ENCODE data around the gene GALC. TPM values are rescaled to one million over a fixed set of nuclear protein-coding genes. Genes with fewer than 3 reads are reported as not detected.

GALC gene
- total and polyA plus RNA-seq, 11 donors = 6.1 to 28.2 (median 16.9) TPM

DNA sequence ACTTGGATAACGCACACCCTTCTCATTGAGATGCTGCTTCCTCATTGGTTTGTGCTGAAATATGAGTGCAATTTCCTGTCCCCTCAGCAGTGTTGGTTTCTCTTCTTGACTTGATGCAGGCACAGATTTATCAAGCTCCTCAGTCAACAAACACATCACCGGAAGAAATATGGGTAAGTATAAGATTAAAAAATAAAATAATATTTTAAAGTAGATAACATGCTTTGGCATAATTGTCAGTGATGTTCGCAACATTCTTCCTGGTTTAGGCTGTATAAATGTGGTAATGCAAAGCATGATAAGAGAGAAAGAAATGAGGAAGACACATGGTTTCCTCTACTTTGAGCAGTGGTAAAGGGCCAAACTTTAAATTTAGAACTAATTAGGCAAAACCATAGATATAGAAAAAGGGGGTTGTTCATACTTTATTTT lies 12.1 kb upstream of the GALC start, which contains the start of gene GPR65:
Gene GPR65, plus strand, starts transcription at position 86 of the 432 bp plus-strand sequence. CDS start 5,713 bp downstream, outside the sequence.
- no peaks in the 10 kb centered on the region for H3K9me3 ChIP-seq
- H3K4me1 ChIP-seq = peaks cover 0 to 55% (median 0%) of the 10 kb centered on the region in 12 donors
- peak within 1 kb of the TSS in 5 of 12 donors; percentile 2 to 94 (median 14) for H3K27ac ChIP-seq
- DNase-seq (no peak), ATAC-seq (peak in 2 of 4 donors; percentile 46 to 73)
- H3K27me3 ChIP-seq = no peaks in the 10 kb centered on the region
- intact Hi-C loops (cut with DNase I) = no loop called here
- H3K36me3 ChIP-seq = no peaks in the 10 kb centered on the region
- TF ChIP-seq, protein P1, sequence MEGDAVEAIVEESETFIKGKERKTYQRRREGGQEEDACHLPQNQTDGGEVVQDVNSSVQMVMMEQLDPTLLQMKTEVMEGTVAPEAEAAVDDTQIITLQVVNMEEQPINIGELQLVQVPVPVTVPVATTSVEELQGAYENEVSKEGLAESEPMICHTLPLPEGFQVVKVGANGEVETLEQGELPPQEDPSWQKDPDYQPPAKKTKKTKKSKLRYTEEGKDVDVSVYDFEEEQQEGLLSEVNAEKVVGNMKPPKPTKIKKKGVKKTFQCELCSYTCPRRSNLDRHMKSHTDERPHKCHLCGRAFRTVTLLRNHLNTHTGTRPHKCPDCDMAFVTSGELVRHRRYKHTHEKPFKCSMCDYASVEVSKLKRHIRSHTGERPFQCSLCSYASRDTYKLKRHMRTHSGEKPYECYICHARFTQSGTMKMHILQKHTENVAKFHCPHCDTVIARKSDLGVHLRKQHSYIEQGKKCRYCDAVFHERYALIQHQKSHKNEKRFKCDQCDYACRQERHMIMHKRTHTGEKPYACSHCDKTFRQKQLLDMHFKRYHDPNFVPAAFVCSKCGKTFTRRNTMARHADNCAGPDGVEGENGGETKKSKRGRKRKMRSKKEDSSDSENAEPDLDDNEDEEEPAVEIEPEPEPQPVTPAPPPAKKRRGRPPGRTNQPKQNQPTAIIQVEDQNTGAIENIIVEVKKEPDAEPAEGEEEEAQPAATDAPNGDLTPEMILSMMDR (IDR thresholded peaks at IDR 0.05) = no peak
- no peak for TF ChIP-seq POLR2A (IDR thresholded peaks at IDR 0.05)
- 34 to 40% (median 38%) methylated on average over 3 of the region's 3 CpGs for WGBS, 4 donors
- peak within 1 kb of the TSS in 8 of 12 donors; percentile 6 to 63 (median 38) for H3K4me3 ChIP-seq

DNA sequence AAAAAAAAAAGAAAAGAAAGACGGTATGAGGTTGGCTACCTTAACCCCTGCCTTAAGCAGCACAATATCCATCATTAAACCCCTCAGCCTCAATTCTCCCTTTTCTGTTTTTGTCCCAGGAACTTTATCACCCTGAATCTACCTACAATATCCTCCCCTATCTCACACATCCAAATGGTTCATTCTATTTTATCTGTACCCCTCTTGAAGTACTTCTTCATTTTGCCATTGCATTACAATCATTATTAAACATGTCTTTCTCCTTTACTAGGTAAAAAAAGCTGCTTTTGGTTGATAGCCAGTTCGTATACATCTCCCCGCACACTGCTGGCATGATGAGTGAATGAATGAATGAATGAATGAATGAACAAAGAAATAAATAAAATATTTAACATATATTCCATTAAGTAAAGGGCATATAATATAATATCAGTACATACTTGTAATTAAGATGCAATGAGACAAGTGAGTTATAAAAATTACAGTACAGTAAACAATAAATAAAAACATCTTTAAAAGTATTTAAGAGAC lies 11.6 kb upstream of the GALC start:
- Histone ChIP-seq H3K9me3 (no peaks in the 10 kb centered on the region), H3K4me1 (peaks cover 0 to 55% (median 0%) of the 10 kb centered on the region in 12 donors), H3K36me3 (no peaks in the 10 kb centered on the region), H3K27ac (peak overlapping the region in 2 of 12 donors; percentile 14 to 94), H3K4me3 (peak overlapping the region in 4 of 12 donors; percentile 6 to 63 (median 36)), H3K27me3 (no peaks in the 10 kb centered on the region)
- 58 to 63% (median 60%) methylated on average over 3 of the region's 3 CpGs for WGBS, 4 donors
- TF ChIP-seq, protein P1 (IDR thresholded peaks at IDR 0.05) = no peak
- TF ChIP-seq POLR2A (IDR thresholded peaks at IDR 0.05) = no peak
- no peak for DNase-seq
- ATAC-seq = no peak
- intact Hi-C loops (cut with DNase I) = no loop called here

DNA sequence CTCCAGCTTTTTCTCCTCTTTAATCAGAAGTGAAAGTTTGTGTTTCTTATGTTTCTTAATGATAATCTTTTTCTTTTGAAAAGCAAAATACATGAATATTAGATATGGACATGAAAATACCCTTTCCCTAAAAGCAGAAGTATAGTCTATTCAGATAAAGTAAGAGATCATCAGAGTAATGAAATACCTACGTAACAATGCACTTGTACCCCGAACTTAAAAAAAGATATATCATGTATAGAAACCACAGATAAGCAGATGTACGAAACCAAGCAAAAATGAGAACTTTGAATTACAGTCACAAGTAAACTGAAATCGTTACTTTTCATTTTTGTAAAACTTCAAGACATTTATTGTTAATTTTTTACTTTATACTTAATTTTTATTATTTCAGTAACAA lies 10.4 kb upstream of the GALC start:
- H3K9me3 ChIP-seq = no peaks in the 10 kb centered on the region
- intact Hi-C loops (cut with DNase I) = no loop called here
- H3K27me3 ChIP-seq = no peaks in the 10 kb centered on the region
- TF ChIP-seq, protein P1 (IDR thresholded peaks at IDR 0.05) = no peak
- TF ChIP-seq POLR2A (IDR thresholded peaks at IDR 0.05) = no peak
- DNase-seq (no peak), ATAC-seq (no peak)
- peaks cover 0 to 54% (median 0%) of the 10 kb centered on the region in 12 donors for H3K4me1 ChIP-seq
- H3K27ac ChIP-seq = peak overlapping the region in 1 of 12 donors; percentile 94
- H3K4me3 ChIP-seq = no peak overlapping the region
- no peaks in the 10 kb centered on the region for H3K36me3 ChIP-seq
- 84 to 92% (median 88%) methylated on average over 4 of the region's 4 CpGs for WGBS, 4 donors

DNA sequence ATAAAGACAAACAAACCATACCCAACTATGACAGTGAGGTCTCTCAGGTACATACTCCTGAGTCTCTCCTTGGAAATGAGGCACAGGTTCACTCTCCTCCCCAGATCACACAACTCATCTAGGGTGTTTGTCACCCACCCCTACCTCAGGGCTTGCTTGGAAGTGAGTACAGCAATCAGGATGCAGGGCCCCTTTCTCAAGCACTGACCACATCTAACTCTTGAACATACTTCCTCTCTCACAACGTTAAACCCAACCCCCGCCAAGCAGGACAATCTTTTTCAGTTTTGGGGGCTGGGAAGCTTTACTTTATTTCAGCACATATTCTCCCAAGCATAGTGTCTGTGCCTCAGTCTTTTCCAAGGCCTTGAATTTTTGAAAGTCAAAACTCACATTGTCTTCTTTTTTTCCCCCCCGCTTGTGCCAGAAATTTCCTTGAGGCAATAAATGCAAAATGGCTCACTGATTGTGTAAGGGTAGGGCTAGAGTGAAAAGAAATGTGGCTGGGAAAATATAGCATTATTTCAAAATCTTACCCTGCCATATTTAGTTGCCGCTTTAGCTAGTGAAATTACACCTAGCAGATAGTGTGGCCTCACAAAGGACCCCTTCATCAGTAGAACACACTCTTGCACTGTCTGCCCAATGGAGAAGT lies 9.6 kb upstream of the GALC start:
- no peak for DNase-seq
- Histone ChIP-seq H3K27me3 (no peaks in the 10 kb centered on the region), H3K36me3 (no peaks in the 10 kb centered on the region), H3K4me1 (peaks cover 0 to 49% (median 0%) of the 10 kb centered on the region in 12 donors), H3K9me3 (no peaks in the 10 kb centered on the region), H3K4me3 (no peak overlapping the region), H3K27ac (peak overlapping the region in 1 of 12 donors; percentile 94)
- ATAC-seq = peak in 1 of 4 donors; percentile 42
- intact Hi-C loops (cut with DNase I) = no loop called here
- 76 to 85% (median 81%) methylated on average over 4 of the region's 4 CpGs for WGBS, 4 donors
- TF ChIP-seq POLR2A (IDR thresholded peaks at IDR 0.05) = no peak
- TF ChIP-seq, protein P1 (IDR thresholded peaks at IDR 0.05) = no peak

Measured in heart left ventricle (tissue), 16 donors.